ENCODE results near the gene MGST2.

GRCh38 chr4:139635966-139636365 is 29.7 kb upstream of the MGST2 start:
- no peak for TF ChIP-seq CTCF (optimal IDR thresholded peaks at IDR 0.05 in 1 of 3, IDR thresholded peaks at IDR 0.05 in 1 of 3, conservative IDR thresholded peaks at IDR 0.05 in 1 of 3; ENCODE audit: extremely low read depth in 1 of 3, insufficient read depth in 2 of 3, low read length in 3 of 3)
- TF ChIP-seq EZH2 (IDR thresholded peaks at IDR 0.05; ENCODE audit: low read length) = no peak

Data from keratinocyte (primary cell).